Hypothalamus (tissue), 51 donors: ENCODE data around the gene DNASE1L3.
A peak's percentile ranks its signal among the peaks of the same experiment; 100 is the strongest.
"Not testable (repeated sequence)": the region's sequence is repeated elsewhere in the genome, so short reads cannot be mapped to it uniquely, and the experiment has no call there.

ENCODE experiments used
- DNase-seq, 51 donors: peaks; one replicate each; lab custom pipeline; 2025; lab: John Stamatoyannopoulos, UW

The DNASE1L3 gene

DNA sequence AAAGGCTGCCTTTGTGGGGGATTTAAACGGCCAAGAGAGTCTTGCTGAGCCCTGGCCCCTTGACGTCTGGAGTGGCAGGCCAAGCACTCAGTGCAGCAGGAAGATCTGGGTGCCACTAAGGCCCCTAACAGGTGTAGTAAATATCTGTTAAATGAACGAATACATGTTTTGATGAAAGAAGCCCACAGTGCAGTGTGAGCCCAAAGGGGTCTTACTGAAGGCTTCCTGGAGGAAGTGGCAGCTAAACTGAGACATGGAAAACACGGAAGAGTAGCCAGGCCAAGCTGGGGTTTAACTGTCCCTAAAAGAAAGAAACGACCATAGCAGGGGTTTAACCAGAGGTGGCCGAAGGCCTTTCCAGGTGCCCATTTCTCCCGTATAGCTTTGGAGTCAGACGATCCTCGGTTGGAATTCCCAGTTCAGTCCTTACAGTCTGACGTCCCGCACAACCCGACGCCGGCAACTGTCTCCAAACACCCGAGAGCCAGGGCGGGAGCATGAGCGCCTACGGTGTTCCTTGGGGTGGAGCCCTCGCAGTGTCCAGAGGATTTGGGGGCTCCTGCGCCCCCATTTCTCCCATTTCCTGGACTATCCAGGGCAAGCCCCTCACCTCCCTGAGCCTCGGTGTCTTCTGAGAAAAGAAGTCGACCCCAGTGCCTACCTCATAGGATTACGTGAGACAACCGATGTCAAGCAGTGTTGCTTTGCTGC is 25.9 kb upstream of the DNASE1L3 start:
- DNase-seq = peak in 2 of 51 donors; percentile 12 to 18

DNA sequence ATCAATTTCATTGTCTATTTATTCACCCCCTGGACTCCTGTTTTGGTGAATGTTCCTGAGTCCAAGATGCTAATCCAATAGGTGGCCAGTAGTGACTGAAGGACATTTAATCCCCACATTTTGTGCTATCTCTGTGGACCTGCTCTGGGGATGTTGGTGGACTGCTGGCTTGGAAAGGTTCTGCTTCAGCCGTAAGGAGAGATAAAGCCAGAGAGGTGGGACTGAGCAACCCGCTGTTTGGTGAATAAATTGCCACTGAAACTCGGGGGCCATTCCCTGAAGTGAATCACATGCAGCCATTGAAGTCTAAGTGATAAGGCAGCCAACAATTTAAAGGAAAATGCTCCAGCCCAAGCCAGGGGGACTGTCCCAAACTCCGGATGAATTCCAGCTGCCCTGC is 25.2 kb upstream of the DNASE1L3 start:
- no peak for DNase-seq

DNA sequence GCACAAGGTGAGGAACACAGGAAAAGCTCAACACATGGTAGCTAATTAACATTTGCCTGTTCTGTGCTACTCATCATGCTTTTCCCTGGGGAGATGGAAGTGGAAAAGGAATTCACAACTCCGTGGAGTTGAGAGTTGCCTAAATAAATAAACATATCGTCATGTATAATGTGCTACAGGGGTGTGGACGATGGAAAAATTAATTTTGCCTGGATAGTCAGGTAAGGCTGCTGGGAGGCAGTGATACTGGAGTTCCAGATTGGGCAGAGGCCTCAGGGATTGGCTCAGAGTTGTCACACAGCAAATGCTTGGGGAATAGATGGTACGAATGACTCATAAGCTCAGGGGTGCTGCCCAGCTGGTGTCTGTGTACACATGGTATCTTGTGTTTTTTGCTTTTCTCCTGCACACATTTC is 23.8 kb upstream of the DNASE1L3 start:
- peak in 1 of 51 donors; percentile 25 for DNase-seq

DNA sequence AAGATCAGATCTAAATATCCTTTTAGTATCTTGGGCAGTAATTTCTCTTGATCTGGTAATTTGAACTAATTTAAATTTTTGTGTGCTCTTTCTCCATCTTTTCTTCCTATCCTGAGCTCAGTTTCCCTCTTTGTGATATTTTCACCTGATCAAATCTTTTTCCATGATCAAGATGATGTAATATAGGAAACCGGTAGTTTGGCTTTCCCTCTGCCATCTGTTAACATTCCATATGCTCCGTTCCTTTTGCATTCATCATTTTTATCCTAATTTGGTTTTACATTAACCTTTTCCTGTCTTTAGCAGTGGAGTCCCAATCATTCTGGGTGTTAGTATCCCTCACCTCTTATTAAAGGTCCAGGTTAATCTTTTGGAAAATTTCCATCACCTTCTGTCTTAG is 20.9 kb upstream of the DNASE1L3 start:
- DNase-seq = no peak

DNA sequence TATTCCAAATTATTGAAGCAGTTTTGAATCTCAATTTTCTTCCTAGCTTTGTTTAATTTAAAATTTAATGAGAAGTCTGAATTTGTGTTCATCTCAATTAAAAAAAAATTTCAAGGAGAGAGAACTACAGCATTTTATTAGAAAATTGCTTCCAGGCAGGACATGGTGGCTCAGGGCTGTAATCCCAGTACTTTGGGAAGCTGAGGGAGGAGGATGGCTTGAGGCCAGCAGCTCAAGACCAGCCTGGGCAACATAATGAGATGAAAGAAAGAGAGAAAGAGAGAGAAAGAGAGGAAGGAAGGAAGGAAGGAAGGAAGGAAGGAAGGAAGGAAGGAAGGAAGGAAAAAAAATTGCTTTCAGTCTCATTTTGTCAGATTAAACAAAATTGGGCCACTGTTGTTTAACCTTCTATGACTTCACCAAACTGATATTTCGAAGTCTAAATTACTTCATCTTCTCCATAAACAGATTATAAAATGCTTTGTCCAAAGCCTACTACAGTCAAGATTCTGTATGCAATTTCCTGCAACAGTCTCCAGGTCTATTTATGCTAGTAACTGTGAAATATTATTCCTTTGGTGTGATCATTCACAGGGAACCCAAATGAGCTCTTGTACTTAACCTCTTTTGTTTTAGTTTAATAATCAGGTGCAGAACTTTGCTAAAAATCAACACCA is 20.2 kb upstream of the DNASE1L3 start:
- no peak for DNase-seq

DNA sequence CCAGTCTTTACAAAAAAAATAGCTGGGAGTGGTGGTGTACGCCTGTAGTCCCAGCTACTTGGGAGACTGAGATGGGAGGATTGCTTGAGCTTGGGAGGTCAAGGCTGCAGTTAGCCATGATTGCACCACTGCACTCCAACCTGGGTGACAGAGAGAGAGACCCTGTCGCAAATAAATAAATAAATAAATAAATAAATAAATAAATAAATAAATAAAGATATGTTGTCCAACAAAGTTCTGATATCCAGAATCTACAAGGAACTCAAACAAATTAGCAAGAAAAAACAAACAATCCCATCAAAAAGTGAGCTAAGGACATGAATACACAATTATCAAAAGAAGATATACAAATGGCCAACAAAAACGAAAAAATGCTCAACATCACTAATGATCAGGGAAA is 17.2 kb upstream of the DNASE1L3 start:
- not testable (repeated sequence) for DNase-seq

DNA sequence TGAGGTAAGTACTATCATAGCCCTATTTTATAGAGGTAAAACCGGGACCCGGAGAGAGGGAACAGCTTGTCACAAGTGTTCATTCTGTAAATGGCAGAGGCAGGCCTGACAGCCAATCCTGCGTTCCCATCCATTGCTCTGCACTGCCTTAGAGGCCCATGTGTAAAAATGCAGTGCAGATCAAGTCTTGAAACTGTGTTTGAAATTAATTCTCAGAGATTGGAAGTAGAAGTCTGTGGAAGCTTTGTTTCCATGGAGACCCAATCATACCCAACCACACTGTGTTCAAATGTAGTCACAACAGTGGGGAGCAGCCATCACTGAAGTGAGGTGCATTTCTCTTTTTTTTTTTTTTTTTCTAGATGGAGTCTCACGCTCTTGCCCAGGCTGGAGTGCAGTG is 13.1 kb upstream of the DNASE1L3 start:
- DNase-seq = peak in 2 of 51 donors; percentile 7 to 37

DNA sequence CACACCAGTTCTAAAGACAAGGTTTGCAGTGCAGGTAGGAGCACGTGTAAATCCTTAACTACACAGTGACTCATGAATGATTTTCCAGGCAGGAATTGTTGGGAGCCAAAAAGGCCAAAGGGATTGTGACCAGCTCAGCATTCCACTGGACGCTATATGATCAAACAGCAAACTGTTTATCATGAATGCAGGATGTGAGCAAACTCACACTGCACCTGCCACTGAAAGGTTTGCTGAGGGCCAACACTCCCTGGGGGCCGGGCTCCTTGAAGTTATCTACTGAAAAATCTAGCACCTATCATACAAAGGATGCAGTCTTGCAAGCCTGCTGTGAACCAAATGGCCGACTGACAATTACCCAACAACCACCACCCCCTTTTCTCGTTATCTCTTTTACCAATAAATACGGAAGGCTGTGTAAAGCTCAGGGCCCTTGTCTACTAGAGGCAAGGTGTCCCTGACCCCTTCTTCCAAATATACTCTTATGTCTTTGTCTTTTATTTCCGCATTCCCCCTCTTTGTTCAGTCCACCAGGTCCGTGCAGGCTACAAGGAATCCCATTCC is 11.5 kb upstream of the DNASE1L3 start:
- no peak for DNase-seq

DNA sequence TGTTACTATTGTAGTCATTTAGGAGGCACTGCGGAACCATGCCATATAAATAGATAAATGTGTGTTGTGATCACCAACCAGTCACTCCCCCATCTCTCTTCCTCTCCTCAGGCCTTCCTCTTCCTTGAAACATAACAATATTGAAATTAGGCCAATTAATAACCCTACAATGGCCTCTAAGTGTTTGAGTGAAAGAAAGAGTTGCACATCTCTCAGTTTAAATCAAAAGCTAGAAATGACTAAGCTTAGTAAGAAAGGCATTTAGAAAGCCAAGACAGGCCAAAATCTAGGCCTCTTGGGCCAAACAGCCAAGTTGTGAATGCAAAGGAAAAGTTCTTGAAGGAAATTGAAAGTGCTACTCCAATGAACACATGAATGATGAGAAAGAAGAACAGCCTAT is 8.1 kb upstream of the DNASE1L3 start:
- no peak for DNase-seq

DNA sequence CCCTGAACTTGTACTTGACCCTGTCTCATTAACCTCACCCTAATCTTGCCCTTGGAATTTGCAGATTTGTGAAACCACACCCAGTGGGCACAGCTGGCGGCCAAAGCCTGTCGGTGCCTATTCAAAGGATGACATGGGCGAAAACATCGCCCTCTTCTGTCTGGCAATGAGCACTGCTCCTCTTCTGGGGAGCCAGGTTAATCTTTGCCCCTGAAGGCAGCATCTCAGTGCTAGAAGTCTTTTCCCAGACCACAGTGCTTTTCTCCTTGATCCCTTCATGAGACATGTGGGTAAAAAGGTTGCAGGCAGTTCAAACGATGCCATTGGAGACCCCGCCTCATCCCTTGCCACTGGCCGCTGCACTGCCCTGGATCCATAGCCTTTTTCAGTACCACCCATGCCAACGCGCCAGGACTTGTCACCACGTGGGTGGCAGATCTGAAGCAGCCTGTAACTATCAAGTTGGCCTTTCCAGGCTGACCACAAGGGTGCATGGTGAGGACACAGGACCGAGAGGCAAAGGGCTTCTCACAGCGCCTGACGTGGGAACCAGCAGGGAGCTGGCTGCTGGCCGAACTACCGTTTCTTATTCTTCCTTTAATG is 6.5 kb upstream of the DNASE1L3 start:
- DNase-seq = peak in 45 of 51 donors; percentile 13 to 83 (median 53)

DNA sequence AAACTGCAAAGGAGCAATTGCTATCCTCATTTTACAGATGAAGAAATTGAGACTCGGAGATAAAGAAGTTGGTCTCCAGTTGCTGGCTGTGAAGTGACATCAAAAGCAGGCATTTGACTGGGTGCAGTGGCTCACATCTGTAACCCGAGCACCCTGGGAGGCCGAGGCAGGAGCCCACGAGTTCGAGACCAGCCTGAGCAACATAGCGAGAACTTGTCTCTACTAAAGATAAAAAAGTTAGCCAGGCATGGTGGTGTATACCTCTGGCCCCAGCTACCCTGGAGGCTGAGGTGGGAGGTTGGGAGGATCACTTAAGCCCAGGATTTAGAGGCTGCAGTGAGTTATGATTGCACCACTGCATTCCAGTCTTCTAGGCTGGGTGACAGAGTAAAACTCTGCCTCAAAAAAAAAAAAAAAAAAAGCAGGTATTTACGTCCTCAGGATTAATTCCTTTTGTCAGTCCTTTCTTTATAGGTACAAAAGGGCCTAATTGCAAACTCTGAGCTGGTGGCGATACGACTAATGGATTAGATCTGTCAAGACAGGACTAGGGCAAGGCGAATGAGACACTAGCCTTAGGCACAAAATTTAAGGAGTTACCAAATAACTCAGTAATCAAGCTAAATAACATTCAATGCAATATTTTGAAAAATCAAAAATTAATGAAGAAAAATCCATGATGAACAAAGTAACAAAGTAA is 5.9 kb upstream of the DNASE1L3 start:
- DNase-seq = no peak

DNA sequence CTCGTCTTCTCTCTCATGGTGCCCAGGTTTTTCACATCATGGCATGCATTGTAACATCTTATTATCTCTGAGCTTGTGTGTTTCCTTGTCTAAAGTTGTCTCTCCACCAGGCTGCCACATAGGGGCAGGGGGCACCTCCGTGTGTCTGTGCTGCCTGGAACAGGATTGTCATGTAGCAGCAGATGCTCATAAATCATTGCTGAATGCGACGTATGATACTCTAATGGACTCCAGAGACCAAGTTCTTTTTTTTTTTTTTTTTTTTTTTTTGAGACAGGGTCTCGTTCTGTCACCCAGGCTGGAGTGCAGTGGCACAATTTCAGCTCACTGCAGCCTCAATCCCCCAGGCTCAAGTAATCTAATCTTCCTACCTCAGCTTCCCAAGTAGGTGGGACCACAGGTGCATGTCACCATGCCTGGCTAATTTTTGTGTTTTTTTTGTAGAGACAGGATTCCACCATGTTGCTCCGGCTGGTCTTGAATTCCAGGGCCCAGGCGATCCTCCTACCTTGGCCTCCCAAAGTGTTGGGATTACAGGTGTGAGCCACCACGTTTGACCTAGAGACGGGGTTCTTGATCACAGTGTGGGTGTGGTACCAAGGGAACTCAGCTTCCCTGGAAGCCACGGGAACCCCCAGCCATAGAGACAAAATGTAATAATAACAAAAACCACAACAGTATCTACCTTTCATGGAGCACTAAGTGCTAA is 4.7 kb upstream of the DNASE1L3 start:
- DNase-seq = no peak

DNA sequence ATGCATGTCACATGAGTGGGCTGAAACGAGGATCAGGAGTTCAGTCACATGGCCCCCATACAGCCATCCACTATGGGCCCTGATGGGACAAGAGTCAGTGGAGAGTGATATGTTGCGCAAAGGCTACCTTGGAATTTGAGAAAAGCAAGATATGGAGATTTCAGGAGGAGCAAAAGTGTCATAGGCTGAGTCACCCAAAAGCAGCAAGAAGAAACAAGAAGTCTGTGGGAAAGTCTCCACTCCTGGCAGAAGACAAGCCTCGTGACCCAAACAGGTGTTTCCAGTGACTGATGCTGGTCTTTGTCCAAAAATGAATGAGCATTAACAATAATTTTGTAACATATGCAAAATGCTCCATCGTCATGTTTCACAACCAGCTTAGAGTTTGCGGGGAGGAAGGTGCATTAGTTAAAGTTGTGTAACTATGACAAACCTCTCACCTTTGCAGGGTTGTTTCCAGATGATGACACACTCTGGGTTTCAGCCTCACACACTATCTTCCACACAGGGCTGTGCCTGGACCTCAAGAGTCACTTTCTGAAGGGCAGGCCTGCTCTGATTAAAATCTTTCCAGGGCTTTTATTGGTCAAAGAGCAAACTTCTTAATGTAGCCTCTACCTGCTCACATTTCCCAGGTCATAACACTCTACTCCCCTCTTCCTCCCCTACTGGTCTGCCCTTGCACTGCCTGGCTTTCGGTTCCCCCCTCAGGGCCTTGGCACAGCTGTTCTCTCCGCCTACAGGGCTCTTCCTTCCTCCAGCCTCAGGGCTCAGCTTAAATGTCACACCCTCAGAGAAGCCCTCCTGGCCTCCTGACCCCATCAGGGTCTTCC is 3.9 kb upstream of the DNASE1L3 start:
- DNase-seq = peak in 1 of 51 donors; percentile 3

DNA sequence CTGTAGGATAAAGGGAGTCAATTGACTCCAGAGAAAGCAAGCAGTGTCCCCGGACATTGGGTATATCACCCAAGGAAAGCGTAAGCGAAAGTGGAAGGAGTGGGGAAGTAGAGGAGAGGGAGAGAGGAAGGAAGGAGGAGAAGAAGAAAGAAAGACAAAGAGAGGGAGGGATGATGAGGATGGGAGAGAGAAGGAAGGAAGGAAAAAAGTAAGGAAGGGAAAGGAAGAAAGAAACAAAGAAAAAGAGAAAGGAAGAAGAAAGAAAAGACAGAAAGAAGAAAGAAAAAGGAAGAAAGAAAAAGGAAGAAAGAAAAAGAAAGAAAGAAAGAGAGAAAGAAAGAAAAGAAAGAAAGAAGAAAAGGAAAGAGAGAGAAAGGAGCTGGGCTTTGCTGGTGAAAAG is 839 bp downstream of the DNASE1L3 start:
- DNase-seq = no peak

DNA sequence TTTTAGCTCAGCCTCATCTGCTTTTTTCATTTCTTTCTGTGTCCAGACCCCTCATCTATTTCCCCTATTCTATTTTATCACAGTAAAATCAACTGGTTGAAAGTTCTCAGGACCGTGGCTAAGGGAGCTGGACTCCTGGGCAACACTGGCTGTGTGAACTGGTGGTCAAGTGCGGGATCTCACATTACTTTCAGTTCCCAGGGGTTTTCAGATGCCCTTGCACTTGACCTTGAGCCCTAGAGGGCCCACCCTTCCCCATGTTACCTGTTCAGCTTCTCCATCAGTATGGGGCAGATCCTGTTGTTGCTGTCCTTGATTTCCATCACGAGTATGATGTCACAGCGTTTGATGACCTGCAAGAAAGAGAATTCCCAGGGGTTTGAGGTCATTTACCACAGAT is 2.8 kb downstream of the DNASE1L3 start:
- DNase-seq = no peak

DNA sequence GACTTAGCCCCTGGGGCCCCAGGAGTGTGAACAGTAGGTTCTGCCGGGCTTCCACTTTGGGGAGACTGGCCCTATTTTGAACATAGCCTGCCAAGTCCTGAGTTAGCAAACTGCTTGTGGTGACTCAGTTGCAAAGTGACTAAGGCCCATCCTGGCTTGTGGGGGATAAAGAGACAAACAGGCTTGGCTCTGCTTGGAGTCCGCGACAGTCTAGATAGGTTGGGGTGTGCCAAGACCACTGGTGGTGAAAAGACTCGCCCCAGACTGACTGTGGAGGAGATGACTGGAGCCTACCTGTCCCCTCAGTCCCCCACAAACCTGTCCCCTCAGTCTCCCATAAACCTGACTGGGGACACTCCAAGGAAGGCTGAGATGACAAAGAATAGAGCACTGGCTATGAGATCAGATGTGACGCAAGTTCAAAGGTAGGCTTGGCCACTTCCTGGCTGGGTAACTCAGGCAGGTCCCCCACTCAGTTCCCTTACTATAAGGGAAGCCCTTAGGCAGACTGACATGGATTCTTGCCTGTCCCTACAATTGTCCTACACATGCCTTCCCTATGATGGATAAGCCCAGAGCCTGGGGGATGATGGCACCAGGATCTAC is 4.3 kb downstream of the DNASE1L3 start:
- DNase-seq = peak in 1 of 51 donors; percentile 43

DNA sequence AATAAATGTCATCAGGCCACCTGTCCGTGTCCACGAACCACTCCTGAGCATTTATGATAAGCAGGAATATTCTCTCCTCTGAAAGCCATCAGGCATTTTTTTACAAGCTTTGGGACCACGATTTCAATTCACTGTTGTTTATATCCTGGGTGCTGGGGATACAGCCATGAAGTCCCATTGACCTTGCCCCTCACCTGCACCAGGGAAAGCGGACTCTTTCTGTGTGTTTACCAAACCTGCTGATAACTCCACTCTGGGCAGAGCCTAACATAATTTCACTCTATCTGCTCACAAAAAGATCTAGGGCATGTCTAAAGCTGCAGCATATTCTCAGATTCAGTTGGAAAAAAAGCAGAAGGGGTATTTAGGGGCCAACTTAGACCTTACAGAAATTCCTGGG is 4.8 kb downstream of the DNASE1L3 start:
- no peak for DNase-seq

DNA sequence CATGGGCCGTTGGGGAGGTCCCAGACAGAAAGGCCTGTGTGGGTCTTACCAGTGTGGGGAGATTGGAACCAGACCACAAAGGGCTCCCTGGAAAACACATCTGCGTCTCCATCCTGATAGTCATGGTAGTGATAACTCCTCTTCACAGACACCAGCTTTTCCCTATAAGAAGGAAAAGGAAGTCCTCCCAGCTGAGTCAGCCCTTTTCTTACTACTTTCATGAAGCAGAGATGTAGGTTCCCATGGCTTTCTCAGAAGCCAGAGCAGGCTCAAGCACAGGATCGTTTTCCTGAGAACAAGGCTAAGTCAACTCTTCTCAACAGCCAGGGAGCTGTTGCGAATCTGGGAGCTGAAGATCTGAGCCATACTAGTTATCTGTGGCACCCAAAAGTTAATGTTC is 6.1 kb downstream of the DNASE1L3 start:
- DNase-seq = no peak

DNA sequence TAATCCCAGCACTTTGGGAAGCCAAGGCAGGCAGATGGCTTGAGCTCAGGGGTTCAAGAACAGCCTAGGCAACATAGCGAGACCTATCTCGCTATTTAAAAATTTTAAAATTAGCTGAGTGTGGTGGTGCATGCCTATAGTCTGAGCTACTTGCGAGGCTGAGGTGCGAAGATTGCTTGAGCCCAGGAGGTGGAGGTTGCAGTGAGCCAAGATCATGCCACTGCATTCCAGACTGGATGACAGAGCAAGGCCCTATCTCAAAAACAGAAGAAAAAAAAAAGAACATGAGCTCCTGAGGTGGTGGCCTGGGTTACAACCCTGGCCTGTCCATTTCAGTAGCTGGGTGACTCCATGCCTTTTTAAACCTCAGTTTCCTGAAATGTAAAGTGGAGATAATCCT is 7.2 kb downstream of the DNASE1L3 start:
- DNase-seq = no peak
